Measurements from ENCODE around the gene CHST9.

CHST9 gene

GRCh38 chr18:26920644-26921043, 264.5 kb downstream of the CHST9 start:
- H3K27me3 Mint-ChIP-seq = no peaks in the 10 kb centered on the region

GRCh38 chr18:26919627-26920026, 265.5 kb downstream of the CHST9 start:
- Mint-ChIP-seq H3K4me1 (no peaks in the 10 kb centered on the region), H3K36me3 (no peaks in the 10 kb centered on the region), H3K9me3 (peaks cover 24% of the 10 kb centered on the region), H3K27ac (no peak overlapping the region), H3K27me3 (no peaks in the 10 kb centered on the region), H3K4me3 (no peak overlapping the region)

More at GRCh38 chr18:26920644-26921043, 264.5 kb downstream of the CHST9 start:
- Mint-ChIP-seq H3K27ac (no peak overlapping the region), H3K4me3 (no peak overlapping the region), H3K9me3 (peaks cover 23% of the 10 kb centered on the region), H3K36me3 (no peaks in the 10 kb centered on the region), H3K4me1 (no peaks in the 10 kb centered on the region)

GRCh38 chr18:26919201-26919600, 265.9 kb downstream of the CHST9 start:
- Mint-ChIP-seq H3K4me1 (no peaks in the 10 kb centered on the region), H3K4me3 (no peak overlapping the region)

GRCh38 chr18:26911840-26912239, 273.3 kb downstream of the CHST9 start:
- Mint-ChIP-seq H3K36me3 (no peaks in the 10 kb centered on the region), H3K9me3 (peaks cover 12% of the 10 kb centered on the region), H3K4me1 (no peaks in the 10 kb centered on the region)

More at GRCh38 chr18:26919201-26919600, 265.9 kb downstream of the CHST9 start:
- Mint-ChIP-seq H3K9me3 (peaks cover 28% of the 10 kb centered on the region), H3K27ac (no peak overlapping the region), H3K27me3 (no peaks in the 10 kb centered on the region), H3K36me3 (no peaks in the 10 kb centered on the region)

GRCh38 chr18:26909599-26910290, 275.4 kb downstream of the CHST9 start:
- no peak overlapping the region for H3K4me3 Mint-ChIP-seq
- no peaks in the 10 kb centered on the region for H3K36me3 Mint-ChIP-seq

More at GRCh38 chr18:26911840-26912239, 273.3 kb downstream of the CHST9 start:
- Mint-ChIP-seq H3K4me3 (no peak overlapping the region), H3K27ac (no peak overlapping the region), H3K27me3 (no peaks in the 10 kb centered on the region)

GRCh38 chr18:26908906-26909305, 276.2 kb downstream of the CHST9 start:
- Mint-ChIP-seq H3K27ac (no peak overlapping the region), H3K36me3 (no peaks in the 10 kb centered on the region), H3K4me3 (no peak overlapping the region), H3K27me3 (no peaks in the 10 kb centered on the region), H3K9me3 (peaks cover 7% of the 10 kb centered on the region), H3K4me1 (no peaks in the 10 kb centered on the region)

More at GRCh38 chr18:26909599-26910290, 275.4 kb downstream of the CHST9 start:
- H3K27ac Mint-ChIP-seq = no peak overlapping the region
- H3K9me3 Mint-ChIP-seq = peaks cover 14% of the 10 kb centered on the region
- H3K27me3 Mint-ChIP-seq = no peaks in the 10 kb centered on the region
- no peaks in the 10 kb centered on the region for H3K4me1 Mint-ChIP-seq

- Mint-ChIP-seq H3K9me3 (peaks cover 7% of the 10 kb centered on the region), H3K27me3 (no peaks in the 10 kb centered on the region), H3K27ac (no peak overlapping the region), H3K4me1 (no peaks in the 10 kb centered on the region), H3K4me3 (no peak overlapping the region), H3K36me3 (no peaks in the 10 kb centered on the region)
Observed at GRCh38 chr18:26902291-26902690, 282.8 kb downstream of the CHST9 start.

GRCh38 chr18:26901020-26901419, 284.1 kb downstream of the CHST9 start:
- no peak overlapping the region for H3K27ac Mint-ChIP-seq
- no peaks in the 10 kb centered on the region for H3K4me1 Mint-ChIP-seq
- H3K27me3 Mint-ChIP-seq = no peaks in the 10 kb centered on the region
- no peaks in the 10 kb centered on the region for H3K9me3 Mint-ChIP-seq
- no peak overlapping the region for H3K4me3 Mint-ChIP-seq
- H3K36me3 Mint-ChIP-seq = no peaks in the 10 kb centered on the region

GRCh38 chr18:26894426-26894825, 290.7 kb downstream of the CHST9 start:
- no peaks in the 10 kb centered on the region for H3K4me1 Mint-ChIP-seq
- no peaks in the 10 kb centered on the region for H3K27me3 Mint-ChIP-seq
- H3K27ac Mint-ChIP-seq = no peak overlapping the region
- no peaks in the 10 kb centered on the region for H3K36me3 Mint-ChIP-seq
- H3K4me3 Mint-ChIP-seq = no peak overlapping the region
- H3K9me3 Mint-ChIP-seq = peaks cover 5% of the 10 kb centered on the region

- Mint-ChIP-seq H3K4me3 (no peak overlapping the region), H3K27me3 (no peaks in the 10 kb centered on the region), H3K27ac (no peak overlapping the region), H3K36me3 (no peaks in the 10 kb centered on the region), H3K9me3 (peaks cover 5% of the 10 kb centered on the region), H3K4me1 (no peaks in the 10 kb centered on the region)
Observed at GRCh38 chr18:26893996-26894395, 291.1 kb downstream of the CHST9 start.

GRCh38 chr18:26888259-26888658, 296.8 kb downstream of the CHST9 start:
- Mint-ChIP-seq H3K4me3 (no peak overlapping the region), H3K9me3 (no peaks in the 10 kb centered on the region), H3K27ac (no peak overlapping the region), H3K36me3 (no peaks in the 10 kb centered on the region), H3K27me3 (no peaks in the 10 kb centered on the region), H3K4me1 (no peaks in the 10 kb centered on the region)

- Mint-ChIP-seq H3K36me3 (no peaks in the 10 kb centered on the region), H3K4me1 (no peaks in the 10 kb centered on the region), H3K4me3 (no peak overlapping the region)
Observed at GRCh38 chr18:26875040-26875654, 310.0 kb downstream of the CHST9 start.

GRCh38 chr18:26874283-26874682, 310.8 kb downstream of the CHST9 start:
- Mint-ChIP-seq H3K9me3 (peaks cover 12% of the 10 kb centered on the region), H3K4me3 (no peak overlapping the region), H3K27ac (no peak overlapping the region), H3K4me1 (no peaks in the 10 kb centered on the region), H3K36me3 (no peaks in the 10 kb centered on the region), H3K27me3 (no peaks in the 10 kb centered on the region)

More at GRCh38 chr18:26875040-26875654, 310.0 kb downstream of the CHST9 start:
- peaks cover 12% of the 10 kb centered on the region for H3K9me3 Mint-ChIP-seq
- H3K27ac Mint-ChIP-seq = no peak overlapping the region
- no peaks in the 10 kb centered on the region for H3K27me3 Mint-ChIP-seq

GRCh38 chr18:26869640-26870039, 315.5 kb downstream of the CHST9 start:
- Mint-ChIP-seq H3K27ac (no peak overlapping the region), H3K9me3 (no peaks in the 10 kb centered on the region), H3K4me3 (no peak overlapping the region)

GRCh38 chr18:26868968-26869586, 316.0 kb downstream of the CHST9 start:
- Mint-ChIP-seq H3K9me3 (no peaks in the 10 kb centered on the region), H3K27me3 (peaks cover 5% of the 10 kb centered on the region), H3K27ac (no peak overlapping the region), H3K4me1 (no peaks in the 10 kb centered on the region), H3K4me3 (no peak overlapping the region), H3K36me3 (no peaks in the 10 kb centered on the region)

More at GRCh38 chr18:26869640-26870039, 315.5 kb downstream of the CHST9 start:
- H3K27me3 Mint-ChIP-seq = no peaks in the 10 kb centered on the region
- no peaks in the 10 kb centered on the region for H3K4me1 Mint-ChIP-seq
- no peaks in the 10 kb centered on the region for H3K36me3 Mint-ChIP-seq

- no peaks in the 10 kb centered on the region for H3K36me3 Mint-ChIP-seq
- H3K27ac Mint-ChIP-seq = no peak overlapping the region
- peaks cover 10% of the 10 kb centered on the region for H3K27me3 Mint-ChIP-seq
- no peaks in the 10 kb centered on the region for H3K4me1 Mint-ChIP-seq
- H3K9me3 Mint-ChIP-seq = no peaks in the 10 kb centered on the region
- no peak overlapping the region for H3K4me3 Mint-ChIP-seq
Observed at GRCh38 chr18:26867471-26867870, 317.6 kb downstream of the CHST9 start.
